GM12878 (cell line): ENCODE results near the gene ANKMY1. TPM values are rescaled to one million over a fixed set of nuclear protein-coding genes. Genes with fewer than 3 reads are reported as not detected.

Source experiments
- ATAC-seq: fragments of 200-7000 bp; cut with Tn5 transposase; 3 replicates; pipeline ENCODE4 v1.9.1; 2020; ENCODE audit warnings: mild to moderate bottlenecking, moderate library complexity
- BruUV-seq: library from RNA; stranded (reverse); fragments of 400-500 nt; replicated peaks from 2 replicates; lab custom pipeline; 2021; lab: Mats Ljungman, UMichigan
- CTCF ChIA-PET: fragments of 300-600 bp; sonication (Branson Sonifier 250); formaldehyde crosslinking; extraction: SDS; loops from one replicate; lab custom pipeline; 2021; ENCODE audit warnings: inconsistent platforms; lab: Yijun Ruan, JAX
- POLR2A ChIA-PET: fragments of 350-600 bp; formaldehyde crosslinking; extraction: SDS; loops from one replicate; lab custom pipeline; 2021; ENCODE audit warnings: inconsistent platforms; lab: Charles Lee
- RAD21 ChIA-PET: fragments of 300-600 bp; sonication (Branson Sonifier 250); formaldehyde crosslinking; loops from one replicate; lab custom pipeline; 2023; ENCODE audit warnings: antibody characterized with exemption; ENCODE audit not compliant: unreplicated experiment; lab: Charles Lee
- SMC1A ChIA-PET: fragments of 300-600 bp; sonication (Branson Sonifier 250); formaldehyde crosslinking; loops from one replicate; lab custom pipeline; 2023; ENCODE audit not compliant: unreplicated experiment, uncharacterized antibody; lab: Charles Lee
- DNase-seq: peaks from one replicate; pipeline ENCODE4 v3.0.0-alpha.2; 2011; ENCODE audit warnings: low read depth, low spot score
- FAIRE-seq: peaks from 3 replicates; lab custom pipeline; 2011; peaks lifted over from hg19 to GRCh38; lab: Jason Lieb, UNC
- H2AFZ ChIP-seq: 2 replicates; pipeline ENCODE4 v1.6.0; 2011; ENCODE audit warnings: low read depth, low read length, control low read depth; ENCODE audit not compliant: control insufficient read depth
- H3K27ac ChIP-seq: 2 replicates; pipeline ENCODE4 v1.5.1; 2011; ENCODE audit warnings: control low read depth; ENCODE audit not compliant: control insufficient read depth, insufficient read depth
- H3K27me3 ChIP-seq, 2 experiments: replicated peaks in 1 of 2; 2 replicates each; pipeline versions ENCODE4 v1.6.0 to v1.6.1; 2011; ENCODE audit warnings: low read length in 1 of 2; ENCODE audit not compliant: control insufficient read depth in 2 of 2, insufficient read depth in 2 of 2
- H3K36me3 ChIP-seq, 2 experiments: 2 replicates each; pipeline ENCODE4 v1.5.1; 2011; ENCODE audit warnings: low read length in 1 of 2; ENCODE audit not compliant: control insufficient read depth in 2 of 2, insufficient read depth in 2 of 2
- H3K4me1 ChIP-seq: 2 replicates; pipeline ENCODE4 v1.6.1; 2011; ENCODE audit warnings: mild to moderate bottlenecking, low read length, moderate library complexity, mixed read lengths; ENCODE audit not compliant: control insufficient read depth, insufficient read depth
- H3K4me2 ChIP-seq: 2 replicates; pipeline ENCODE4 v1.6.0; 2011; ENCODE audit warnings: control low read depth; ENCODE audit not compliant: control insufficient read depth, insufficient read depth
- H3K4me3 ChIP-seq: fragments of 200-600 bp; sonication (generic); 2 replicates; pipeline ENCODE4 v1.5.1; 2016
- H3K79me2 ChIP-seq: 2 replicates; pipeline ENCODE4 v1.6.0; 2011; ENCODE audit warnings: low read length; ENCODE audit not compliant: control insufficient read depth, insufficient read depth
- H3K9ac ChIP-seq: 2 replicates; pipeline ENCODE4 v1.8.0; 2011; ENCODE audit warnings: low read length, control low read depth, mixed read lengths; ENCODE audit not compliant: control insufficient read depth, insufficient read depth
- H3K9me3 ChIP-seq: replicated peaks from 3 replicates; pipeline ENCODE4 v1.5.1; 2011; ENCODE audit warnings: mild to moderate bottlenecking, low read length; ENCODE audit not compliant: control insufficient read depth, insufficient read depth
- H4K20me1 ChIP-seq: 2 replicates; pipeline ENCODE4 v1.6.0; 2011; ENCODE audit not compliant: control insufficient read depth, insufficient read depth
- CHD4 ChIP-seq: fragments of 200-600 bp; sonication (generic); IDR thresholded peaks from 2 replicates; pipeline ENCODE4 v1.6.1; 2016; ENCODE audit warnings: mild to moderate bottlenecking
- POU2F2 ChIP-seq: IDR thresholded peaks from 3 replicates; pipeline ENCODE4 v1.6.1; 2011; ENCODE audit warnings: low read depth, mild to moderate bottlenecking, low read length, borderline replicate concordance
- RELB ChIP-seq: fragments of 450-650 bp; IDR thresholded peaks from 2 replicates; pipeline ENCODE4 v1.6.1; 2017; ENCODE audit warnings: low read depth, mild to moderate bottlenecking, moderate library complexity
- STAT3 ChIP-seq: IDR thresholded peaks from 2 replicates; pipeline ENCODE4 v1.6.1; 2011; ENCODE audit warnings: low read depth, low read length, improper control_type of control experiment
- WGBS: methylation state at CpG from one replicate; pipeline ENCODE4 v1.1.6; 2016; ENCODE audit warnings: low lambda C conversion rate; ENCODE audit not compliant: insufficient replicate concordance, insufficient coverage; ENCODE audit errors: missing lambda C conversion rate; 5-methylcytosine and 5-hydroxymethylcytosine counted together
- in situ Hi-C: fragments of 300-500 bp; cut with MboI; formaldehyde crosslinking; loops from 9 replicates; pipeline ENCODE4 v1.14.3; 2018; ENCODE audit warnings: mixed read lengths
- intact Hi-C: fragments of 100-400 bp; cut with micrococcal nuclease; formaldehyde crosslinking; loops from one replicate; pipeline ENCODE4 v1.14.2; 2022; ENCODE audit not compliant: unreplicated experiment
- polyA plus RNA-seq, 11 experiments: library from polyadenylated mRNA; depleted of rRNA in 4 of 11; unstranded in 6 of 11; stranded (reverse) in 5 of 11; fragments of >200 nt; fragmentation: Nextera tagmentation in 4 of 11; fragmentation: Illumina TruSeq in 1 of 11; extraction: Ambion mirVana in 4 of 11; extraction: Trizol in 1 of 11; gene quantifications; 1 replicate in 1 of 11; 2 replicates in 10 of 11; pipeline versions ENCODE4 v1.2.1 to v1.2.3, GENCODE V29; 2011 to 2016; ENCODE audit warnings: inconsistent platforms in 2 of 11, missing spikeins in 2 of 11, low read depth in 1 of 11
- total RNA-seq, 4 experiments: library from RNA; depleted of rRNA in 3 of 4; stranded (reverse); fragments of >200 nt in 3 of 4; fragmentation: Illumina TruSeq in 1 of 4; extraction: Trizol in 1 of 4; gene quantifications; 2 replicates each; pipeline versions ENCODE4 v1.2.1 to v1.2.3, GENCODE V29; 2013 to 2021
- TF ChIP-seq, protein P1 (sequence below): fragments of 150-350 bp; IDR thresholded peaks from 2 replicates; pipeline ENCODE4 v1.6.1; 2014; ENCODE audit warnings: mild to moderate bottlenecking, low read depth, low read length

ANKMY1 gene
- total and polyA plus RNA-seq, 10 of the 15 experiments (the other 5 are each of a cell fraction or from before 2014, with no cell fraction given) = 1.1 to 15.3 (median 11.1) TPM

DNA sequence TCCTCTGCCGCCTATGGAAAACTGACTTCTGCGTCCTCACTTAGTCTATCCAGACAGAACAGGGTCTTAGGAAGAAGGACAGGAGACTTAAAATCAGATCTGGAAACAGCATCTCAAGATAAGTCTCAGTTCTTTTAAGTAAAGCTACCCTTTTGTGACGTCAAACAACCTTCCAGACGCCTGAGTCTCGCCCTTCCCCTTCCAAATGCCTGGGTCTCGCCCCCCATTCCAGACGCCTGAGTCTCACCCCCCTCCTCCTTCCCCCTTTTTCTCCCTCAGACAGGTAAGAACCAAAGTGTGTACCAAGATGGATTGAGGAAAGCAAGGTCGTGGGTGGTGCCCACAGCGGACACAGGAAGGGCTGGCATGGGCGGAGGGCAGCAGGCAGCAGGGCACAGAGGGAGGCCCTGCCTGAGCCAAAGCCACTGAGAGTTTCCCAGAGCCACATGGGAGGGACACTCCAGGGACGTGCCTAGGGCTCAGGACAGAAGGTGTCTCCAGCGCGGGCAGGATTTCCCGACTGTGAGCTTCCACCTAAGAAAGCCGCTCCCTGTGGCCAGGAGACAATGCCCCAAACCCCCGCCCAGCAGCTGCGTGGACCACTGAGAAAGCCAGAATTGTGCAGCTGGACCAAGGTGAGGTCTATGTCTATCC, 51.3 kb downstream of the ANKMY1 start (continued):
- TF ChIP-seq RELB = no peak
- no peak for TF ChIP-seq POU2F2
- no peak for TF ChIP-seq STAT3
- TF ChIP-seq, protein P1, sequence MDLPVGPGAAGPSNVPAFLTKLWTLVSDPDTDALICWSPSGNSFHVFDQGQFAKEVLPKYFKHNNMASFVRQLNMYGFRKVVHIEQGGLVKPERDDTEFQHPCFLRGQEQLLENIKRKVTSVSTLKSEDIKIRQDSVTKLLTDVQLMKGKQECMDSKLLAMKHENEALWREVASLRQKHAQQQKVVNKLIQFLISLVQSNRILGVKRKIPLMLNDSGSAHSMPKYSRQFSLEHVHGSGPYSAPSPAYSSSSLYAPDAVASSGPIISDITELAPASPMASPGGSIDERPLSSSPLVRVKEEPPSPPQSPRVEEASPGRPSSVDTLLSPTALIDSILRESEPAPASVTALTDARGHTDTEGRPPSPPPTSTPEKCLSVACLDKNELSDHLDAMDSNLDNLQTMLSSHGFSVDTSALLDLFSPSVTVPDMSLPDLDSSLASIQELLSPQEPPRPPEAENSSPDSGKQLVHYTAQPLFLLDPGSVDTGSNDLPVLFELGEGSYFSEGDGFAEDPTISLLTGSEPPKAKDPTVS = no peak

- ChIA-PET SMC1A (interaction anchor here (1.2 kb wide), 1 partner anchor 48 kb away, joined by 3 read pairs; no protein-coding TSS in a partner anchor), RAD21 (no interaction called here), POLR2A (no interaction called here), CTCF (no interaction called here)
- Histone ChIP-seq H3K36me3 (no peaks in the 10 kb centered on the region), H3K9ac (no peak overlapping the region), H2AFZ (no peak overlapping the region), H3K27ac (no peak overlapping the region)
- ATAC-seq (no peak), FAIRE-seq (no peak)
- in situ Hi-C loops = loop anchor here (25.0 kb wide), 1 partner anchor 331 kb away; no protein-coding TSS in a partner anchor
- no TSS peak for BruUV-seq
- TF ChIP-seq CHD4 = no peak
- TF ChIP-seq, all 136 proteins: peak for 0
- no peaks in the 10 kb centered on the region for H3K4me1 ChIP-seq
- no peak overlapping the region for H3K4me2 ChIP-seq
- H3K27me3 ChIP-seq = no peaks in the 10 kb centered on the region
- intact Hi-C loops = no loop called here
- H3K4me3 ChIP-seq = no peak overlapping the region
- no peaks in the 10 kb centered on the region for H4K20me1 ChIP-seq
- DNase-seq = no peak
- H3K79me2 ChIP-seq = no peaks in the 10 kb centered on the region
- no peaks in the 10 kb centered on the region for H3K9me3 ChIP-seq
- WGBS = 89% methylated on average over 14 of the region's 14 CpGs
Measured at GRCh38 chr2:240505910-240506309, 51.9 kb downstream of the ANKMY1 start.
